Tibial nerve (tissue), 3 donors: ENCODE measurements around the gene PSMD12.

Source experiments
- POLR2A ChIP-seq, 2 donors: fragments of 450-650 bp; IDR thresholded peaks; one replicate each; pipeline ENCODE4 v1.6.1; 2017; ENCODE audit warnings: antibody characterized with exemption in 2 of 2, mild to moderate bottlenecking in 2 of 2, moderate library complexity in 2 of 2
- TF ChIP-seq, protein P1 (sequence below), 5 experiments: fragments of 200-600 bp in 3 of 5; fragments of 450-650 bp in 2 of 5; sonication (generic) in 3 of 5; IDR thresholded peaks; one replicate each; pipeline ENCODE4 v1.5.1; 2016 to 2019; ENCODE audit warnings: antibody characterized with exemption in 5 of 5, mild to moderate bottlenecking in 3 of 5, moderate library complexity in 2 of 5

DNA sequence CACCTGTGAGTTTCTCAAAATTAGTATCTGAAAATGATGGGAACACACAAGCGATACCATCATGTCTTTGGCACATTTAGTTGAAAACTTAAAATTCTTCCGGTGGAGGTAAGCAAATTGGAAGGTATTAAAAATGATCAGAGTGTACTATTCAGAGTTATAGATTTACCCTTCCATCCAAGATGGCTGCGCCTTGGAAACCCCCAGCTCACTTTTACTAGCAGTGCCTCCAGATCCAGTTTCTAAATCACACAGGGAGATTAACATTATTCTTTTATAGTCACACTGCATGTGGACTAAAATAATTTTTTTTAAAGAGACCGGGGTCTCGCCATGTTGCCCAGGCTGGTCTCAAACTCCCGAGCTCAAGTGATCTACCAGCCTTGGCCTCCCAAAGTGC is 25.7 kb upstream of the PSMD12 start:
- no peak for TF ChIP-seq POLR2A (IDR thresholded peaks at IDR 0.05)
- TF ChIP-seq, protein P1, sequence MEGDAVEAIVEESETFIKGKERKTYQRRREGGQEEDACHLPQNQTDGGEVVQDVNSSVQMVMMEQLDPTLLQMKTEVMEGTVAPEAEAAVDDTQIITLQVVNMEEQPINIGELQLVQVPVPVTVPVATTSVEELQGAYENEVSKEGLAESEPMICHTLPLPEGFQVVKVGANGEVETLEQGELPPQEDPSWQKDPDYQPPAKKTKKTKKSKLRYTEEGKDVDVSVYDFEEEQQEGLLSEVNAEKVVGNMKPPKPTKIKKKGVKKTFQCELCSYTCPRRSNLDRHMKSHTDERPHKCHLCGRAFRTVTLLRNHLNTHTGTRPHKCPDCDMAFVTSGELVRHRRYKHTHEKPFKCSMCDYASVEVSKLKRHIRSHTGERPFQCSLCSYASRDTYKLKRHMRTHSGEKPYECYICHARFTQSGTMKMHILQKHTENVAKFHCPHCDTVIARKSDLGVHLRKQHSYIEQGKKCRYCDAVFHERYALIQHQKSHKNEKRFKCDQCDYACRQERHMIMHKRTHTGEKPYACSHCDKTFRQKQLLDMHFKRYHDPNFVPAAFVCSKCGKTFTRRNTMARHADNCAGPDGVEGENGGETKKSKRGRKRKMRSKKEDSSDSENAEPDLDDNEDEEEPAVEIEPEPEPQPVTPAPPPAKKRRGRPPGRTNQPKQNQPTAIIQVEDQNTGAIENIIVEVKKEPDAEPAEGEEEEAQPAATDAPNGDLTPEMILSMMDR (IDR thresholded peaks at IDR 0.05): no peak
